Smooth muscle cell (in vitro differentiated cells): ENCODE measurements around the gene PCSK9. TPM values are rescaled to one million over a fixed set of nuclear protein-coding genes. Genes with fewer than 3 reads are reported as not detected.

Experiments
- DNase-seq: peaks from one replicate; lab custom pipeline; 2025; ENCODE audit not compliant: unreplicated experiment; lab: John Stamatoyannopoulos, UW
- H2AFZ ChIP-seq: fragments of 200-600 bp; sonication (generic); 2 replicates; pipeline ENCODE4 v1.6.0; 2016; ENCODE audit warnings: antibody characterized with exemption, low read depth, mild to moderate bottlenecking
- H3F3A ChIP-seq: fragments of 200-600 bp; sonication (generic); 2 replicates; pipeline ENCODE4 v1.6.0; 2017; ENCODE audit warnings: antibody characterized with exemption, low read depth
- H3K27ac ChIP-seq: fragments of 200-600 bp; sonication (generic); 2 replicates; pipeline ENCODE4 v1.5.1; 2016; ENCODE audit warnings: low read depth, mild to moderate bottlenecking
- H3K27me3 ChIP-seq: fragments of 200-600 bp; sonication (generic); 2 replicates; pipeline ENCODE4 v1.6.1; 2016; ENCODE audit warnings: low read depth, mild to moderate bottlenecking
- H3K36me3 ChIP-seq: fragments of 200-600 bp; sonication (generic); 2 replicates; pipeline ENCODE4 v1.5.1; 2016; ENCODE audit warnings: low read depth
- H3K4me1 ChIP-seq: fragments of 200-600 bp; sonication (generic); 2 replicates; pipeline ENCODE4 v1.5.1; 2016; ENCODE audit warnings: low read depth
- H3K4me2 ChIP-seq: fragments of 200-600 bp; sonication (generic); 2 replicates; pipeline ENCODE4 v1.6.0; 2016; ENCODE audit warnings: mild to moderate bottlenecking
- H3K4me3 ChIP-seq: fragments of 200-600 bp; sonication (generic); 2 replicates; pipeline ENCODE4 v1.5.1; 2016; ENCODE audit warnings: mild to moderate bottlenecking
- H3K79me2 ChIP-seq: fragments of 200-600 bp; sonication (generic); 2 replicates; pipeline ENCODE4 v1.6.0; 2016; ENCODE audit warnings: low read depth, mild to moderate bottlenecking
- H3K9ac ChIP-seq: fragments of 200-600 bp; sonication (generic); 2 replicates; pipeline ENCODE4 v1.6.0; 2016; ENCODE audit warnings: low read depth
- H3K9me3 ChIP-seq: fragments of 200-600 bp; sonication (generic); replicated peaks from 2 replicates; pipeline ENCODE4 v1.5.1; 2016; ENCODE audit warnings: low read depth
- H4K20me1 ChIP-seq: fragments of 200-600 bp; sonication (generic); 2 replicates; pipeline ENCODE4 v1.6.0; 2016; ENCODE audit warnings: low read depth
- CTCF ChIP-seq: fragments of 200-600 bp; sonication (generic); IDR thresholded peaks from 2 replicates; pipeline ENCODE4 v1.5.1; 2017; ENCODE audit warnings: borderline replicate concordance, mild to moderate bottlenecking, antibody characterized with exemption; ENCODE audit not compliant: insufficient read depth, poor library complexity, severe bottlenecking
- WGBS: methylation state at CpG from one replicate; pipeline ENCODE4 v1.1.7; 2016; ENCODE audit warnings: low lambda C conversion rate; 5-methylcytosine and 5-hydroxymethylcytosine counted together
- polyA plus RNA-seq: library from polyadenylated mRNA; unstranded; fragments of >200 nt; fragmentation: Nextera tagmentation; extraction: Ambion mirVana; gene quantifications from 2 replicates; pipeline ENCODE4 v1.2.1, GENCODE V29; 2016
- total RNA-seq: library from RNA; depleted of rRNA; stranded (reverse); fragments of >200 nt; gene quantifications from 2 replicates; pipeline ENCODE4 v1.2.3, GENCODE V29; 2014

Gene PCSK9
- total and polyA plus RNA-seq, 2 experiments from 2014 or later, result 0.18 to 0.70 TPM

GRCh38 chr1:55005351-55006140 is 33.8 kb upstream of the PCSK9 start:
- Histone ChIP-seq H3K79me2 (no peaks in the 10 kb centered on the region), H3K27me3 (peaks cover 4% of the 10 kb centered on the region), H3F3A (no peaks in the 10 kb centered on the region), H3K36me3 (no peaks in the 10 kb centered on the region), H3K4me1 (no peaks in the 10 kb centered on the region), H3K9ac (no peak overlapping the region), H3K4me2 (no peak overlapping the region), H3K9me3 (no peaks in the 10 kb centered on the region), H3K27ac (no peak overlapping the region), H4K20me1 (no peaks in the 10 kb centered on the region), H3K4me3 (no peak overlapping the region), H2AFZ (no peak overlapping the region)
- DNase-seq, result no peak
- TF ChIP-seq CTCF, result no peak
- WGBS, result 89% methylated on average over 10 of the region's 10 CpGs

GRCh38 chr1:55006931-55007330 is 32.4 kb upstream of the PCSK9 start:
- Histone ChIP-seq H3K36me3 (no peaks in the 10 kb centered on the region), H3K79me2 (no peaks in the 10 kb centered on the region), H3K9ac (no peak overlapping the region), H3F3A (no peaks in the 10 kb centered on the region), H3K9me3 (no peaks in the 10 kb centered on the region), H2AFZ (no peak overlapping the region), H3K4me1 (no peaks in the 10 kb centered on the region), H4K20me1 (no peaks in the 10 kb centered on the region), H3K27me3 (peaks cover 6% of the 10 kb centered on the region), H3K4me2 (no peak overlapping the region), H3K4me3 (no peak overlapping the region), H3K27ac (no peak overlapping the region)
- 96% methylated on average over 12 of the region's 12 CpGs for WGBS
- TF ChIP-seq CTCF, result no peak
- no peak for DNase-seq

GRCh38 chr1:55007625-55008024 is 31.7 kb upstream of the PCSK9 start:
- H3K4me1 ChIP-seq, result no peaks in the 10 kb centered on the region
- H2AFZ ChIP-seq, result no peak overlapping the region
- H3K4me3 ChIP-seq, result no peak overlapping the region
- no peak for TF ChIP-seq CTCF
- H4K20me1 ChIP-seq, result no peaks in the 10 kb centered on the region
- H3K27ac ChIP-seq, result no peak overlapping the region
- H3K79me2 ChIP-seq, result no peaks in the 10 kb centered on the region
- WGBS, result 83% methylated on average over 3 of the region's 3 CpGs
- H3K4me2 ChIP-seq, result no peak overlapping the region
- H3F3A ChIP-seq, result no peaks in the 10 kb centered on the region
- H3K9me3 ChIP-seq, result no peaks in the 10 kb centered on the region
- H3K9ac ChIP-seq, result no peak overlapping the region
- H3K36me3 ChIP-seq, result no peaks in the 10 kb centered on the region
- DNase-seq, result no peak
- H3K27me3 ChIP-seq, result peaks cover 3% of the 10 kb centered on the region
